H1 (cell line): Measurements from ENCODE around the gene RSPH6A. TPM values are rescaled to one million over a fixed set of nuclear protein-coding genes. Genes with fewer than 3 reads are reported as not detected.
A peak's percentile ranks its signal among the peaks of the same experiment; 100 is the strongest.

Experiments used
- JUND ChIP-seq: IDR thresholded peaks from 2 replicates; pipeline ENCODE4 v1.6.1; 2011; ENCODE audit warnings: mild to moderate bottlenecking, improper control_type of control experiment, low read length
- KDM5A ChIP-seq: fragments of 200-600 bp; IDR thresholded peaks from 2 replicates; pipeline ENCODE4 v1.7.1; 2012; ENCODE audit warnings: mild to moderate bottlenecking, low read length, inconsistent platforms, mixed read lengths
- NRF1 ChIP-seq: IDR thresholded peaks from 2 replicates; pipeline ENCODE4 v1.6.1; 2011; ENCODE audit warnings: mild to moderate bottlenecking, low read depth, low read length, improper control_type of control experiment
- RNF2 ChIP-seq: fragments of 200-900, 300-1000 bp; sonication (generic); IDR thresholded peaks from 2 replicates; pipeline ENCODE4 v1.7.1; 2016; ENCODE audit warnings: borderline replicate concordance, low read depth, mild to moderate bottlenecking, antibody characterized with exemption, low read length; ENCODE audit not compliant: poor library complexity, severe bottlenecking; ENCODE audit errors: missing control alignments
- SP2 ChIP-seq: IDR thresholded peaks from 2 replicates; pipeline ENCODE4 v1.6.1; 2012; ENCODE audit warnings: mild to moderate bottlenecking, low read length, inconsistent platforms
- polyA plus RNA-seq, 7 experiments: library from polyadenylated mRNA; depleted of rRNA in 3 of 7; stranded (reverse) in 5 of 7; unstranded in 2 of 7; fragments of >200 nt in 5 of 7; fragments of 200-250 nt in 2 of 7; gene quantifications; 1 replicate in 5 of 7; 2 replicates in 1 of 7; 4 replicates in 1 of 7; pipeline versions ENCODE4 v1.2.1 to v1.2.3, GENCODE V29; 2011 to 2013; ENCODE audit warnings: missing spikeins in 2 of 7, mixed read lengths in 2 of 7
- total RNA-seq: library from RNA; stranded (reverse); fragmentation: NEBNext Ultra II Directional; extraction: Animal tissue kit (Norgen Biotek cat#: 25700); gene quantifications from 2 replicates; pipeline ENCODE4 v1.2.1, GENCODE V29; 2021

The RSPH6A gene
- total and polyA plus RNA-seq, 2 of the 8 experiments (the other 6 are each of a cell fraction or from before 2014, with no cell fraction given) = 0.05 to 0.19 TPM

DNA sequence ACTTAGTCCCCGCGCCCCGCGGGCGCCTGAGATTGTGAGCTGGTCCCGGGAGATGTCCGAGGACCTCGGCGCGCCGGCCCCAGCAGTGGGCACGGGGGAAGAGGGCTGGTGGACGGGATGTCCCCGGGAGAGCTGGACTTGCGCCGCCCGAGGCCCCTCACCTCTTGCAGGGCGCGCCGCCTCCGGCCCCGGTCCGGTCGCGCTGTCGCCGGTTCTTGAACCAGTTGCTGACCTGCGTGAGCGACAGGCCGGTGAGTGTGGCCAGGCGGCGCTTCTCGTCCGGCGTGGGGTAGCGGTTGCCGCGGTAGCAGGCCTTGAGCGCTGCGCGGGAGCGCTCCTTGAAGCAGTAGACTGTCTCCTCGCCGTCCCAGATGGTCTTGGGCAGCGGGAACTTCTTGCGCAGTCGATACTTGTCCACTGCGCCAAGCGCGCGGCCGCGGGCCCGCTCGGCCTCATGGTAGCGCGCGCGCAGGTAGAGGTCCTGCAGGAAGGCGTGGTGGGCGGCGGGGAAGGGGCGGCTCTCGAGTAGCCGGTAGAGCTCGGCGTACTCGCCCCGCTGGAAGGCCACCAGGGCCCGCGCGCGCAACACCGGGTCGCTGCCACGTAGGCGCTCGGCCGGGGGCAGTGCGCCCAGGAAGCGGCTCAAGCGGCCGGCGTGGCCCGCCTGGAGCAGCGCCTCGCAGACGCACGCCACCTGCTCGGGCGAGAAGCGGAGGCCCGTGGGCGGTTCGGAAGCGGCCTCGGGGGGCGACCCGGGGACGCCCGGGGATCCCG is 47.0 kb downstream of the RSPH6A start (continued):
- TF ChIP-seq JUND = no peak
- TF ChIP-seq RNF2 = no peak
- no peak for TF ChIP-seq SP2
- TF ChIP-seq NRF1 = 0 out of 2 replicates have a peak, but pooled peaks have one; percentile 8
- TF ChIP-seq KDM5A = no peak
